HepG2 (cell line): Measurements from ENCODE around the gene IGDCC3. TPM values are rescaled to one million over a fixed set of nuclear protein-coding genes. Genes with fewer than 3 reads are reported as not detected.

ENCODE experiments used
- ATF5 ChIP-seq: sonication (generic); formaldehyde crosslinking; IDR thresholded peaks from 2 replicates; pipeline ENCODE4 v1.4.0; 2020; ENCODE audit warnings: mild to moderate bottlenecking, low read depth, missing genetic modification reagents
- BRCA1 ChIP-seq: sonication (generic); formaldehyde crosslinking; IDR thresholded peaks from 2 replicates; pipeline ENCODE4 v1.4.0; 2020; ENCODE audit warnings: missing genetic modification reagents
- HMGXB4 ChIP-seq, 2 experiments: sonication (generic) in 1 of 2; formaldehyde crosslinking in 1 of 2; IDR thresholded peaks; 2 replicates each; pipeline versions ENCODE4 v1.4.0 to v1.6.1; 2018 to 2020; ENCODE audit warnings: missing genetic modification reagents in 2 of 2, borderline replicate concordance in 1 of 2, low read depth in 1 of 2, mild to moderate bottlenecking in 1 of 2, missing biosample characterization in 1 of 2
- HOXA9 ChIP-seq: sonication (generic); formaldehyde crosslinking; IDR thresholded peaks from 2 replicates; pipeline ENCODE4 v1.8.1; 2022; ENCODE audit warnings: missing genetic modification reagents, mild to moderate bottlenecking, moderate library complexity, borderline replicate concordance
- IRX3 ChIP-seq: sonication (generic); formaldehyde crosslinking; IDR thresholded peaks from 2 replicates; pipeline ENCODE4 v1.8.1; 2023; ENCODE audit warnings: mild to moderate bottlenecking, low read depth, missing genetic modification reagents, borderline replicate concordance
- ISX ChIP-seq: sonication (generic); formaldehyde crosslinking; conservative IDR thresholded peaks from 2 replicates; pipeline ENCODE4 v1.5.0; 2020; ENCODE audit warnings: missing genetic modification reagents
- KDM5B ChIP-seq: sonication (generic); formaldehyde crosslinking; IDR thresholded peaks from 2 replicates; pipeline ENCODE4 v1.4.0; 2020; ENCODE audit warnings: missing genetic modification reagents, mild to moderate bottlenecking, borderline replicate concordance
- NCOA1 ChIP-seq: sonication (generic); formaldehyde crosslinking; IDR thresholded peaks from 2 replicates; pipeline ENCODE4 v1.9.0; 2021; ENCODE audit warnings: missing genetic modification reagents
- ONECUT2 ChIP-seq: sonication (generic); formaldehyde crosslinking; IDR thresholded peaks from 2 replicates; pipeline ENCODE4 v1.4.0; 2020; ENCODE audit warnings: missing genetic modification reagents
- SIN3A ChIP-seq: IDR thresholded peaks from 2 replicates; pipeline ENCODE4 v1.6.1; 2011; ENCODE audit warnings: low read depth, mild to moderate bottlenecking, control low read depth, low read length, borderline replicate concordance
- SMAD3 ChIP-seq: sonication (generic); formaldehyde crosslinking; IDR thresholded peaks from 2 replicates; pipeline ENCODE4 v1.4.0; 2020; ENCODE audit warnings: missing genetic modification reagents
- THYN1 ChIP-seq: sonication (generic); formaldehyde crosslinking; IDR thresholded peaks from 2 replicates; pipeline ENCODE4 v1.8.1; 2023; ENCODE audit warnings: low read depth, mild to moderate bottlenecking, moderate library complexity, missing genetic modification reagents, borderline replicate concordance
- ZBTB20 ChIP-seq: sonication (generic); formaldehyde crosslinking; IDR thresholded peaks from 2 replicates; pipeline ENCODE4 v1.8.1; 2023; ENCODE audit warnings: missing genetic modification reagents, low read depth, mild to moderate bottlenecking, borderline replicate concordance
- ZHX1 ChIP-seq: sonication (generic); formaldehyde crosslinking; IDR thresholded peaks from 2 replicates; pipeline ENCODE4 v1.8.1; 2022; ENCODE audit warnings: low read depth, mild to moderate bottlenecking, missing genetic modification reagents
- ZNF335 ChIP-seq: sonication (generic); formaldehyde crosslinking; IDR thresholded peaks from 2 replicates; pipeline ENCODE4 v1.4.0; 2020; ENCODE audit warnings: missing genetic modification reagents
- ZNF33A ChIP-seq: sonication (generic); formaldehyde crosslinking; IDR thresholded peaks from 2 replicates; pipeline ENCODE4 v1.5.1; 2020; ENCODE audit warnings: missing genetic modification reagents, mild to moderate bottlenecking, moderate library complexity, borderline replicate concordance
- ZNF34 ChIP-seq: sonication (generic); formaldehyde crosslinking; IDR thresholded peaks from 2 replicates; pipeline ENCODE4 v1.4.0; 2020; ENCODE audit warnings: mild to moderate bottlenecking, missing genetic modification reagents, borderline replicate concordance
- polyA plus RNA-seq, 8 experiments: library from polyadenylated mRNA; depleted of rRNA in 3 of 8; stranded (reverse) in 7 of 8; unstranded in 1 of 8; fragments of >200 nt; fragmentation: Illumina TruSeq in 4 of 8; extraction: Trizol in 4 of 8; gene quantifications; 2 replicates each; pipeline versions ENCODE4 v1.2.1 to v1.2.3, GENCODE V29; 2011 to 2016; ENCODE audit warnings: low read depth in 4 of 8, missing spikeins in 1 of 8, mixed read lengths in 1 of 8; ENCODE audit not compliant: insufficient read depth in 1 of 8
- total RNA-seq, 5 experiments: library from RNA; depleted of rRNA; stranded (reverse); fragments of >200 nt; fragmentation: Illumina TruSeq; extraction: Trizol; gene quantifications; 2 replicates each; pipeline ENCODE4 v1.2.3, GENCODE V29; 2016; ENCODE audit warnings: low read depth in 1 of 5
- TF ChIP-seq, protein P1 (sequence below): sonication (generic); formaldehyde crosslinking; IDR thresholded peaks from 2 replicates; pipeline ENCODE4 v1.4.0; 2020; ENCODE audit warnings: missing genetic modification reagents
- TF ChIP-seq, protein P2 (sequence below): sonication (generic); formaldehyde crosslinking; IDR thresholded peaks from 2 replicates; pipeline ENCODE4 v1.5.1; 2020; ENCODE audit warnings: mild to moderate bottlenecking, missing genetic modification reagents

Gene IGDCC3
- total and polyA plus RNA-seq, 2 of the 13 experiments (the other 11 are each of a cell fraction or from before 2014, with no cell fraction given) = 30.1 to 51.8 TPM

DNA sequence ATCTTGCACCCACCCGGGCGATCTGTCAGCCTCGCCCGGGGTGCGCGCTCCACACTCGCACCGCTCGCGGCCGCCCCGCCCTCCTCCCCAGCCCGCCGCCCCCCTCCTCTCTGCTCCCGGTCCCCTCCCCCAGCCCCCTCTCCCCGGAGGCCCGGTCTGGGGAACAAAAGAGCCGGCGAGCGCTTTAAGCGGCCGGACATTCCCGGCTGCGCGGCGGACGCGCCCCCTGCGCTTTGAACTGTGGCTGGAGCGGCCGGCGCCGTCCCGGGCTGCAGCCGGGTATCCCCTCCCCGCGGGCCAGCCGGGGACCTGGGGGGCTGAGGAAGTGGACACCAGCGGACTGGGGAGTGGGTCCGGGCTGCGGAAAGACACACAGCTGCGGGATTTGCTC is at the start of gene IGDCC3 (continued):
- TF ChIP-seq ATF5 (no peak), BRCA1 (no peak), SMAD3 (CRISPR knock-in tag) (0 out of 2 replicates have a peak, but pooled peaks have one; percentile 13), KDM5B (CRISPR knock-in tag) (no peak), ZBTB20 (CRISPR knock-in tag) (no peak), HOXA9 (no peak), IRX3 (CRISPR knock-in tag) (no peak), HMGXB4 (CRISPR knock-in tag; IDR thresholded peaks at IDR 0.05; ENCODE audit: borderline replicate concordance in 1 of 2, low read depth in 1 of 2) (peak in 1 of 2 experiments; percentile 12; a peak in 1 of 4 replicates), ISX (no peak), SIN3A (peak; percentile 53; the same call in 1 of the 2 replicates), ZNF335 (CRISPR knock-in tag) (no peak), THYN1 (no peak), ZNF33A (CRISPR knock-in tag) (no peak), NCOA1 (no peak), ONECUT2 (CRISPR knock-in tag) (no peak), ZHX1 (CRISPR knock-in tag) (no peak), ZNF34 (CRISPR knock-in tag) (no peak)
- TF ChIP-seq, protein P1, sequence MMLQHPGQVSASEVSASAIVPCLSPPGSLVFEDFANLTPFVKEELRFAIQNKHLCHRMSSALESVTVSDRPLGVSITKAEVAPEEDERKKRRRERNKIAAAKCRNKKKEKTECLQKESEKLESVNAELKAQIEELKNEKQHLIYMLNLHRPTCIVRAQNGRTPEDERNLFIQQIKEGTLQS (CRISPR knock-in tag) = no peak
- TF ChIP-seq, protein P2, sequence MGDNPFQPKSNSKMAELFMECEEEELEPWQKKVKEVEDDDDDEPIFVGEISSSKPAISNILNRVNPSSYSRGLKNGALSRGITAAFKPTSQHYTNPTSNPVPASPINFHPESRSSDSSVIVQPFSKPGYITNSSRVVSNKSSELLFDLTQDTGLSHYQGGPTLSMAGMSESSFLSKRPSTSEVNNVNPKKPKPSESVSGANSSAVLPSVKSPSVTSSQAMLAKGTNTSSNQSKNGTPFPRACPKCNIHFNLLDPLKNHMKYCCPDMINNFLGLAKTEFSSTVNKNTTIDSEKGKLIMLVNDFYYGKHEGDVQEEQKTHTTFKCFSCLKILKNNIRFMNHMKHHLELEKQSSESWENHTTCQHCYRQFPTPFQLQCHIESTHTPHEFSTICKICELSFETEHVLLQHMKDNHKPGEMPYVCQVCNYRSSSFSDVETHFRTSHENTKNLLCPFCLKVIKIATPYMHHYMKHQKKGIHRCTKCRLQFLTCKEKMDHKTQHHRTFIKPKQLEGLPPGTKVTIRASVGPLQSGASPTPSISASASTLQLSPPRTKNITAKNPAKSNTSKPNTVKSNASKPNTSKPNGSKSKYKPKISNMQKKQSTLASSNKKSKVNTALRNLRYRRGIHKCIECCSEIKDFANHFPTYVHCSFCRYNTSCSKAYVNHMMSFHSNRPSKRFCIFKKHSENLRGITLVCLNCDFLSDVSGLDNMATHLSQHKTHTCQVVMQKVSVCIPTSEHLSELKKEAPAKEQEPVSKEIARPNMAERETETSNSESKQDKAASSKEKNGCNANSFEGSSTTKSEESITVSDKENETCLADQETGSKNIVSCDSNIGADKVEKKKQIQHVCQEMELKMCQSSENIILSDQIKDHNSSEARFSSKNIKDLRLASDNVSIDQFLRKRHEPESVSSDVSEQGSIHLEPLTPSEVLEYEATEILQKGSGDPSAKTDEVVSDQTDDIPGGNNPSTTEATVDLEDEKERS = no peak
